Neural cell (in vitro differentiated cells): ENCODE results near the gene FOXO6. TPM values are rescaled to one million over a fixed set of nuclear protein-coding genes. Genes with fewer than 3 reads are reported as not detected.

ENCODE experiments used
- H2AFZ ChIP-seq: fragments of 200-600, 300-800 bp; sonication (generic), shearing (Covaris generic); 2 replicates; pipeline ENCODE4 v1.6.0; 2014; ENCODE audit warnings: low read depth, mild to moderate bottlenecking, antibody characterized with exemption, low read length, moderate library complexity
- H3F3A ChIP-seq: fragments of 200-600 bp; shearing (Covaris generic); 2 replicates; pipeline ENCODE4 v1.6.1; 2016; ENCODE audit warnings: mild to moderate bottlenecking, moderate library complexity, mixed read lengths, antibody characterized with exemption, low read length; ENCODE audit not compliant: insufficient read depth, poor library complexity, severe bottlenecking
- H3K27ac ChIP-seq: fragments of 200-600, 300-800 bp; sonication (generic), shearing (Covaris generic); 2 replicates; pipeline ENCODE4 v1.5.1; 2014; ENCODE audit warnings: mild to moderate bottlenecking, low read length, moderate library complexity
- H3K27me3 ChIP-seq: fragments of 300-800, 200-600 bp; sonication (generic), shearing (Covaris generic); 2 replicates; pipeline ENCODE4 v1.6.0; 2014; ENCODE audit warnings: mild to moderate bottlenecking, low read depth, low read length, moderate library complexity; ENCODE audit not compliant: insufficient read depth
- H3K36me3 ChIP-seq: fragments of 300-800, 200-600 bp; sonication (generic), shearing (Covaris generic); 2 replicates; pipeline ENCODE4 v1.5.1; 2014; ENCODE audit warnings: mild to moderate bottlenecking, antibody characterized with exemption, low read length, moderate library complexity; ENCODE audit not compliant: insufficient read depth
- H3K4me2 ChIP-seq: fragments of 300-800, 200-600 bp; sonication (generic), shearing (Covaris generic); 2 replicates; pipeline ENCODE4 v1.6.0; 2014; ENCODE audit warnings: mild to moderate bottlenecking, low read length
- H3K4me3 ChIP-seq: fragments of 300-800, 200-600 bp; sonication (generic), shearing (Covaris generic); 2 replicates; pipeline ENCODE4 v1.5.1; 2014; ENCODE audit warnings: mild to moderate bottlenecking, low read length, moderate library complexity
- H3K79me2 ChIP-seq: fragments of 200-600 bp; shearing (Covaris generic); replicated peaks from 2 replicates; pipeline ENCODE4 v1.6.0; 2014; ENCODE audit warnings: mild to moderate bottlenecking, low read length, moderate library complexity; ENCODE audit not compliant: insufficient read depth
- H3K9ac ChIP-seq: fragments of 300-800, 200-600 bp; sonication (generic), shearing (Covaris generic); 2 replicates; pipeline ENCODE4 v1.6.1; 2016; ENCODE audit warnings: mild to moderate bottlenecking, low read length, mixed read lengths
- H3K9me2 ChIP-seq: fragments of 200-600 bp; shearing (Covaris generic); 2 replicates; pipeline ENCODE4 v1.6.1; 2016; ENCODE audit warnings: mild to moderate bottlenecking, low read length, mixed read lengths; ENCODE audit not compliant: insufficient read depth
- H3K9me3 ChIP-seq: fragments of 200-600, 300-800 bp; sonication (generic), shearing (Covaris generic); 2 replicates; pipeline ENCODE4 v1.6.1; 2016; ENCODE audit warnings: mild to moderate bottlenecking, mixed run types, low read length, moderate library complexity, mixed read lengths
- H4K20me1 ChIP-seq: fragments of 200-600 bp; shearing (Covaris generic); 2 replicates; pipeline ENCODE4 v1.6.1; 2016; ENCODE audit warnings: mild to moderate bottlenecking, mixed run types; ENCODE audit not compliant: insufficient read depth
- EP300 ChIP-seq: fragments of 450-650 bp; conservative IDR thresholded peaks from 2 replicates; pipeline ENCODE4 v1.6.1; 2014; ENCODE audit warnings: antibody characterized with exemption, mild to moderate bottlenecking, moderate library complexity; ENCODE audit not compliant: poor library complexity, severe bottlenecking
- EZH2 ChIP-seq: fragments of 200-600, 300-800 bp; shearing (Covaris generic), sonication (generic); IDR thresholded peaks from 2 replicates; pipeline ENCODE4 v1.6.1; 2014; ENCODE audit warnings: antibody characterized with exemption, low read length, borderline replicate concordance, mild to moderate bottlenecking; ENCODE audit not compliant: insufficient read depth, poor library complexity, severe bottlenecking
- MXI1 ChIP-seq: fragments of 450-650 bp; conservative IDR thresholded peaks from 2 replicates; pipeline ENCODE4 v1.6.1; 2014; ENCODE audit warnings: antibody characterized with exemption, mild to moderate bottlenecking; ENCODE audit not compliant: poor library complexity, severe bottlenecking
- POLR2AphosphoS5 ChIP-seq: IDR thresholded peaks from 2 replicates; pipeline ENCODE4 v1.6.1; 2012
- RAD21 ChIP-seq: fragments of 450-650 bp; conservative IDR thresholded peaks from 2 replicates; pipeline ENCODE4 v1.6.1; 2014; ENCODE audit warnings: antibody characterized with exemption, mild to moderate bottlenecking, moderate library complexity
- SMC3 ChIP-seq: fragments of 450-650 bp; conservative IDR thresholded peaks from 2 replicates; pipeline ENCODE4 v1.6.1; 2014; ENCODE audit warnings: antibody characterized with exemption, mild to moderate bottlenecking, moderate library complexity; ENCODE audit not compliant: poor library complexity
- TAF1 ChIP-seq: IDR thresholded peaks from 2 replicates; pipeline ENCODE4 v1.6.1; 2012; ENCODE audit warnings: low read depth
- polyA plus RNA-seq: library from polyadenylated mRNA; depleted of rRNA; stranded (reverse); fragments of >200 nt; gene quantifications from 2 replicates; pipeline ENCODE4 v1.2.3, GENCODE V29; 2014
- TF ChIP-seq, protein P1 (sequence below): fragments of 450-650 bp; IDR thresholded peaks from 2 replicates; pipeline ENCODE4 v1.5.1; 2014; ENCODE audit warnings: antibody characterized with exemption, mild to moderate bottlenecking, moderate library complexity; ENCODE audit not compliant: poor library complexity, severe bottlenecking
- TF ChIP-seq, protein P2 (sequence below): IDR thresholded peaks from 2 replicates; pipeline ENCODE4 v1.6.1; 2012; ENCODE audit warnings: borderline replicate concordance

FOXO6 gene
- polyA plus RNA-seq, 1 donor from 2014 or later = 0.59 TPM

DNA sequence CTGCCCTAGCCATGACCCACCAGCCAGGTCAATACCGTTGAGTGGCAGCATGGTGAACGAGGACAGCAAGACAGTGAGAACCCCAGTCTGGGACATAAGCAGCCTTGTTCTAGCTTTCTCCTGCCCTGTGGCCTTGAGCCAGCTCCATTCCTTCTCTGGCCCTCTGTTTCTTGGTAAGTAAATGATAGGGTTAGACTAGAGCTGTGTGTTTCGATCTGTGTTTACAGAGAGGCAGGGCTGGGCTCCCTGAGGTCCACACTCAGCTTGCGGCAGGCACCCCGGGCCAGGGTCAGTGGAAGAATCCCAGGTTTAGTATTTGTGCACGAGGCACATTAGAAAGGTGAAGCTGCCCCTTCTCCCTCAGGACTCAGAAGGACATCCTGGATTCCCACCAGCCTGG lies 27.3 kb downstream of the FOXO6 start:
- H3K9me3 ChIP-seq = no peaks in the 10 kb centered on the region
- TF ChIP-seq EZH2 = no peak
- TF ChIP-seq MXI1 = no peak
- no peak for TF ChIP-seq RAD21
- TF ChIP-seq SMC3 = no peak
- TF ChIP-seq, protein P1, sequence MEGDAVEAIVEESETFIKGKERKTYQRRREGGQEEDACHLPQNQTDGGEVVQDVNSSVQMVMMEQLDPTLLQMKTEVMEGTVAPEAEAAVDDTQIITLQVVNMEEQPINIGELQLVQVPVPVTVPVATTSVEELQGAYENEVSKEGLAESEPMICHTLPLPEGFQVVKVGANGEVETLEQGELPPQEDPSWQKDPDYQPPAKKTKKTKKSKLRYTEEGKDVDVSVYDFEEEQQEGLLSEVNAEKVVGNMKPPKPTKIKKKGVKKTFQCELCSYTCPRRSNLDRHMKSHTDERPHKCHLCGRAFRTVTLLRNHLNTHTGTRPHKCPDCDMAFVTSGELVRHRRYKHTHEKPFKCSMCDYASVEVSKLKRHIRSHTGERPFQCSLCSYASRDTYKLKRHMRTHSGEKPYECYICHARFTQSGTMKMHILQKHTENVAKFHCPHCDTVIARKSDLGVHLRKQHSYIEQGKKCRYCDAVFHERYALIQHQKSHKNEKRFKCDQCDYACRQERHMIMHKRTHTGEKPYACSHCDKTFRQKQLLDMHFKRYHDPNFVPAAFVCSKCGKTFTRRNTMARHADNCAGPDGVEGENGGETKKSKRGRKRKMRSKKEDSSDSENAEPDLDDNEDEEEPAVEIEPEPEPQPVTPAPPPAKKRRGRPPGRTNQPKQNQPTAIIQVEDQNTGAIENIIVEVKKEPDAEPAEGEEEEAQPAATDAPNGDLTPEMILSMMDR = no peak
- TF ChIP-seq TAF1 = no peak
- no peak for TF ChIP-seq POLR2AphosphoS5
- no peak for TF ChIP-seq EP300
- TF ChIP-seq, protein P2, sequence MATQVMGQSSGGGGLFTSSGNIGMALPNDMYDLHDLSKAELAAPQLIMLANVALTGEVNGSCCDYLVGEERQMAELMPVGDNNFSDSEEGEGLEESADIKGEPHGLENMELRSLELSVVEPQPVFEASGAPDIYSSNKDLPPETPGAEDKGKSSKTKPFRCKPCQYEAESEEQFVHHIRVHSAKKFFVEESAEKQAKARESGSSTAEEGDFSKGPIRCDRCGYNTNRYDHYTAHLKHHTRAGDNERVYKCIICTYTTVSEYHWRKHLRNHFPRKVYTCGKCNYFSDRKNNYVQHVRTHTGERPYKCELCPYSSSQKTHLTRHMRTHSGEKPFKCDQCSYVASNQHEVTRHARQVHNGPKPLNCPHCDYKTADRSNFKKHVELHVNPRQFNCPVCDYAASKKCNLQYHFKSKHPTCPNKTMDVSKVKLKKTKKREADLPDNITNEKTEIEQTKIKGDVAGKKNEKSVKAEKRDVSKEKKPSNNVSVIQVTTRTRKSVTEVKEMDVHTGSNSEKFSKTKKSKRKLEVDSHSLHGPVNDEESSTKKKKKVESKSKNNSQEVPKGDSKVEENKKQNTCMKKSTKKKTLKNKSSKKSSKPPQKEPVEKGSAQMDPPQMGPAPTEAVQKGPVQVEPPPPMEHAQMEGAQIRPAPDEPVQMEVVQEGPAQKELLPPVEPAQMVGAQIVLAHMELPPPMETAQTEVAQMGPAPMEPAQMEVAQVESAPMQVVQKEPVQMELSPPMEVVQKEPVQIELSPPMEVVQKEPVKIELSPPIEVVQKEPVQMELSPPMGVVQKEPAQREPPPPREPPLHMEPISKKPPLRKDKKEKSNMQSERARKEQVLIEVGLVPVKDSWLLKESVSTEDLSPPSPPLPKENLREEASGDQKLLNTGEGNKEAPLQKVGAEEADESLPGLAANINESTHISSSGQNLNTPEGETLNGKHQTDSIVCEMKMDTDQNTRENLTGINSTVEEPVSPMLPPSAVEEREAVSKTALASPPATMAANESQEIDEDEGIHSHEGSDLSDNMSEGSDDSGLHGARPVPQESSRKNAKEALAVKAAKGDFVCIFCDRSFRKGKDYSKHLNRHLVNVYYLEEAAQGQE = no peak
- H3F3A ChIP-seq = no peaks in the 10 kb centered on the region
- H3K27ac ChIP-seq = no peak overlapping the region
- no peaks in the 10 kb centered on the region for H3K79me2 ChIP-seq
- H3K36me3 ChIP-seq = no peaks in the 10 kb centered on the region
- no peaks in the 10 kb centered on the region for H4K20me1 ChIP-seq
- no peak overlapping the region for H3K9ac ChIP-seq
- no peaks in the 10 kb centered on the region for H3K9me2 ChIP-seq
- H3K4me2 ChIP-seq = no peak overlapping the region
- peaks cover 25% of the 10 kb centered on the region for H3K27me3 ChIP-seq
- H2AFZ ChIP-seq = no peak overlapping the region
- no peak overlapping the region for H3K4me3 ChIP-seq

DNA sequence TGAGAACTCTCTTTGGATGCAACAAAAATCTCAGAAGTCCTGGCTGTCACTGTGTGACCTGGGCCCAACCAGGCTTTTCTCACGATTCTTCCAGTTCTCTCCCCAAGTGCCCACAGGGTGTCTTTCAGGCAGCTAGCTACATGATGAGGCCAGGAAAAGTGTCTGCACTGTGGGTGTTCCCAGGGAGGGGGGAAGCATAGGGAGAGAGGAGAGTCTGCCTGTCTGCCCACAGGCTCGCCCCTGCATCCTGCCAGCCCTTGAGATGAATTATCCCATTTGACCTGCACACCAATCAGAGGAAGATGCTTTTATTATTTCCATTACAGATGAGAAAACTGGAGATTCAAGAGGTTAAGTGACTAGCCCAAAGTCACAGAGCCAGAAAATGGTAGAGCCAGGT lies 27.8 kb downstream of the FOXO6 start:
- Histone ChIP-seq H4K20me1 (no peaks in the 10 kb centered on the region), H3F3A (no peaks in the 10 kb centered on the region), H3K27ac (no peak overlapping the region), H3K9ac (no peak overlapping the region), H3K9me2 (no peaks in the 10 kb centered on the region), H3K4me3 (no peak overlapping the region), H3K4me2 (no peak overlapping the region), H2AFZ (no peak overlapping the region), H3K9me3 (no peaks in the 10 kb centered on the region), H3K79me2 (no peaks in the 10 kb centered on the region), H3K36me3 (no peaks in the 10 kb centered on the region), H3K27me3 (peaks cover 20% of the 10 kb centered on the region)
- TF ChIP-seq EZH2 = no peak
- TF ChIP-seq, protein P2 = no peak
- TF ChIP-seq SMC3 = no peak
- no peak for TF ChIP-seq MXI1
- no peak for TF ChIP-seq EP300
- no peak for TF ChIP-seq POLR2AphosphoS5
- TF ChIP-seq TAF1 = no peak
- no peak for TF ChIP-seq RAD21
- TF ChIP-seq, protein P1 = no peak
